HG02571 (cell line): ENCODE data around the gene SLC5A11.
"Not testable (repeated sequence)": the region's sequence is repeated elsewhere in the genome, so short reads cannot be mapped to it uniquely, and the experiment has no call there.

ENCODE experiments used
- ATAC-seq: cut with Tn5 transposase; IDR thresholded peaks from one replicate; pipeline ENCODE4 v1.9.1; 2021; ENCODE audit warnings: mild to moderate bottlenecking, moderate library complexity; ENCODE audit not compliant: unreplicated experiment

The SLC5A11 gene, protein sequence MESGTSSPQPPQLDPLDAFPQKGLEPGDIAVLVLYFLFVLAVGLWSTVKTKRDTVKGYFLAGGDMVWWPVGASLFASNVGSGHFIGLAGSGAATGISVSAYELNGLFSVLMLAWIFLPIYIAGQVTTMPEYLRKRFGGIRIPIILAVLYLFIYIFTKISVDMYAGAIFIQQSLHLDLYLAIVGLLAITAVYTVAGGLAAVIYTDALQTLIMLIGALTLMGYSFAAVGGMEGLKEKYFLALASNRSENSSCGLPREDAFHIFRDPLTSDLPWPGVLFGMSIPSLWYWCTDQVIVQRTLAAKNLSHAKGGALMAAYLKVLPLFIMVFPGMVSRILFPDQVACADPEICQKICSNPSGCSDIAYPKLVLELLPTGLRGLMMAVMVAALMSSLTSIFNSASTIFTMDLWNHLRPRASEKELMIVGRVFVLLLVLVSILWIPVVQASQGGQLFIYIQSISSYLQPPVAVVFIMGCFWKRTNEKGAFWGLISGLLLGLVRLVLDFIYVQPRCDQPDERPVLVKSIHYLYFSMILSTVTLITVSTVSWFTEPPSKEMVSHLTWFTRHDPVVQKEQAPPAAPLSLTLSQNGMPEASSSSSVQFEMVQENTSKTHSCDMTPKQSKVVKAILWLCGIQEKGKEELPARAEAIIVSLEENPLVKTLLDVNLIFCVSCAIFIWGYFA

DNA sequence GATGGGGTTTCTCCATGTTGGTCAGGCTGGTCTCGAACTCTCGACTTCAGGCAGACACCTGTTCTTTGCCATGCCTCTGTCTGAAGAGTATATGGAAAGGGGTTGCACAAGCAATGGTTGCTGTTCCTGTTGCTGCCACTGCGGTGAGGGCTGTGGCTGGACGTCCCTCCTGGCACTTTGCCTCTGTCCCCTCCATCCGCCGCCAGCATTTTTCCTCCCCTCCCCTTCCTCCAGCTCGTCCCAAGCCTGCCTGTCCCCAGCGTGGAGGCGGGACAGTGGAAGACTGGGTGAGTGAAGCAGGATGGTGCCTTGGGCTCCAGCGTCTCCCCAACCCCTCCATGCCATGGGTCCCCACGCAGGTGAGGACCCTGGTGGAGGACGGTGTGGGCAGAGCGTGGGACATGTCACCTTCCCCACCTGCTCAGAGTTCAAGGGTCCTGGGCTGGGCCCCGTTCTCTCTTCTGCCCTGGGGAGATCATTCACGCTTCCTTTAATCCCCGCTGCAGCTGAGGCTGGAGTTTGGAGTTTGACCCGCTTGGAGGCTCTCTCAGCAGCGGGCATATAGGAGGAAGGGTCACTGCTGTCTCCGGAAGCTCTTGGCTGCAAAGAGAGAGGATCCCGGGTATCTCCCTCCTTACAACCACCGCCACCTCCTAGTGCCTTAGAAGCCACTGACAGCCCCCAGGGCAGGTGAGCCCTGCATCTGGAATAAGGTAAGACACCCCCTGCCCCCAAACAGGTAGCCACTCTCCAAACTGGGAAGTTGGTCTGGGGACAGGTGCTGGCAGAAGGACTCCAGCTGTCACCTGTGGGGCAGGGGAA is at the start of gene SLC5A11:
Gene SLC5A11 (plus strand): TSS at position 238 of the 822 bp plus-strand sequence. CDS start 12,681 bp downstream, outside the sequence.
- ATAC-seq: no peak

DNA sequence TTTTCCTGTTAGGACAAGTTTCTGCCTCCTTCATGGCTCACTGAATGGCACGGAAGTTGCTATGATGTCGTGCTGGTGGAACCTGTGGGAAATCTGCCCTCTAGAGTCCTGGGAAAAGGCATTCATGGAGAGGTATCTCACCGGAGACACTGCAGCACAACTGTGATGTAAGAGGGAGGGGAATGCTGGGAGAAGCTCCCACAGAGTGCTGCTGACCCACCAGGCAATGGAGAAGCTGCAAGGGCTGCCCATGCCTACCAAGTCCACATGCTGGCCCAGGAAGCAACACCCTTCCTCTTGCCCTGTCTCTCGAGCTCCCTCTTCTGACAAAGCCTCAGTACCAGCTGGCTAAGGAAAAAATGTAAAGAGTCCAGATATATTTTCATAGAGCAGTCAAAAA is 45.2 kb upstream of the SLC5A11 start:
- ATAC-seq: no peak

DNA sequence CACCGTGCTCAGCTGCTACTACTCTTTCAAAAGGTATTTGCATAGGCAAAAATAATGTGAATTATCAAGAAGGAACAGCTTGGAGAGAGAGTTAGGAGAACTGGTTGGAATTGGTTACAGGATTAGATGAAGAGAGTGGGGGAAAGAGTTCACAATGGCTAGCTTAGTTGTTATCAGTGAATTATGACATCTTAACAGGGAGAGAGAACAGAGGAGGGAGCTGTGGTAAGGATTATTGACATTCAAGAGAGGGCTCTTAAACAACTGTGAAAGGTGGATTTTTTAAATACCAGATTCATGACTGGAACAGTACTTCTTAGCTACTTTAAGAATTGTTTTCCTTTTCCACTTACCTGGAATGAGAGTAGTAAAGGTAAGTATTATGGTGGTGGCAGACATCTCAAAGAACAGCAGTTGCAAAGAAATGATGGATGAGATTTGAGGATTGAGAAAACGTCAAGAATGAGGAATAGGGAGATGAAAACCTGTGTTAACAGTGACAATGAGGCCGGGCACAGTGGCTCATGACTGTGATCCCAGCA is 43.9 kb upstream of the SLC5A11 start:
- no peak for ATAC-seq

DNA sequence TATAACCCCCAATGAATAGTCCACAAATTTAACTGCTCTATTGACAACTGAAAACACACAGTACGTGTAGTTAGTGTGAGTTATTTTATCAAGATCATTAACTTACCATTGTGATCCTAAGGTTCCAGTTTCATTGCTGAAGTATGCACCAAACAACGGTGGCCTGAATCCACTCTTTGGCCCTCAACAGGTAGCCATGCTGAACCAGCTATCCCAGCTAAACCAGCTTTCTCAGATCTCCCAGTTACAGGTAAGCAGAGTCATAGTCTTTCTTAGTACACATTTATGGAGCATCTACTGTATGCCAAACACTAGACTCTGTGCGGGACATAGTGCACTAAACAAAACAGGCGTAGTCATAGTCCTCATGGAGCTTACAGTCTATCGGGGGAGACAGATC is 40.3 kb upstream of the SLC5A11 start:
- no peak for ATAC-seq

DNA sequence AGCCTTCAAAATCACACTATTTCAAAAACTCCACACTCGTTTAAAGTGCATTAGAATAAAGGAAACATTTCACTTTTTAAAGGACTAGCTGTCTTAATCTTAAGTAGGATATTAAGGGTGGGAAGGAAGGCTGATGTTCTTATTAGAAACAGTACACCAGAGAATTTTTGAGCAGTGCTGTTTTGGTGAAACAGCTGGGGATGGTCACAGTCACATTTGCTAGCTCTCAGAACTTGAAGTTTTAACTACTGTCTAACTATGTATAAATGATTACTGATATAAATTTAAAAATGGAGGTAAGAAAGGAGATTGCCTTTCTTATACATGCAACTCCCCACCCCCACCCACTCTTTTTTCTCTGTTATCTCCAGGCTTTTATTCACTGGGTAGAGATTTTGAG is 38.5 kb upstream of the SLC5A11 start:
- no peak for ATAC-seq

DNA sequence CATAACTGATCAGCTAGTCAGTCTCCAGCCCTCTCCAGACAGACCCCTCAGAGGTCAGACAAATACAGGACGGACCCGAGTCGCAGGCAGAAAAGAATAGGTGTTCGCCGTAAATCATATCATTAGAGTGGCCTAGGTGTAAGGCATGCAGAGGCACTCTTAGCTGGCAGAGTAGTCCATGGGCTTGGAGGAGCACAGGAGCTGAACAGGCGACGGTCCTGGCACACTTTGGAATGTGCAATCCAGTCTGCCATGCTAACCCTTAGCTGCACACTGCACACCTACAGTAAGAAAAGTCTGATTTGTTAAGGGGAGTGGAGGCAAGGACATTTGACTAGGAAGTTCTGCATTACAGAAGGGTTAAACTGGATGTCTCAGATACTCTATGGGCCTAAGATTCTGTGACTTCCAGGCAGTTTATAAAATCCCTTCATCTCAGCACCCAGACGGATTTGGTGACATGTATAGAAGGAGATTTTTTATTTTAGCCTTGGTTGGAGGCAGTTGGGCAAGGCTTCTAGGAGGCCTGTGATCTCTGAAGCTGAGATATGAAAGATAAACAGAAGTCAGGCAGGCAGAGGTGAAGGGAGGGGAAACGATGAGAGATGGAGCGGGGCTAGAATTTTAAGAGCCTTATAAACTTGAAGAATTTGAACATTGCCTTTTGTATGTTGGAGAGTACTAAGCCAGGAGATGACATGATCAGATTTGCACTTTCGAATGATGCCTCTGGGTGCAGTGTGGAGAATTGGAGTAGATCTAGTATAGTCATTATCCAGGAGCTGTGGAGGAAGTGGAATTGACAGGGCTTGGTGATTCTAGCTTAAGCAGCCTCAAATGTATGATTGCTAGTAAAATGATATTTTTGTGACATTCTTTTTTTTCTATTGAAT is 34.6 kb upstream of the SLC5A11 start:
- ATAC-seq: no peak

DNA sequence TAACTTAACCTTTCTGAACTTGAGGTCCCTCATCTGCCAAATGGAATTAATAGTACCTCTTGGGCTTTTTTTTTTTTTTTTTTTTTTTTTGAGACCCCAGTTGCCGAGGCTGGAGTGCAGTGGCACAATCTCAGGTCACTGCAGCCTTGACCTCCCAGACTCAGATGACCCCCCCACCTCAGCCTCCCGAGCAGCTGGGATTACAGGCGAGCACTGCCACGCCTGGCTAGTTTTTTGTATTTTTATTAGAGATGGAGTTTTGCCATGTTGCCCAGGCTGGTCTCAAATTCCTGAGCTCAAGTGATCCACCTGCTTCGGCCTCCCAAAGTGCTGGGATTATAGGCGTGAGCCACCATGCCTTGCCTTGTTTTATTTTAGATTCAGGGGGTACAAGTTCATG is 33.0 kb upstream of the SLC5A11 start:
- ATAC-seq: not testable (repeated sequence)

DNA sequence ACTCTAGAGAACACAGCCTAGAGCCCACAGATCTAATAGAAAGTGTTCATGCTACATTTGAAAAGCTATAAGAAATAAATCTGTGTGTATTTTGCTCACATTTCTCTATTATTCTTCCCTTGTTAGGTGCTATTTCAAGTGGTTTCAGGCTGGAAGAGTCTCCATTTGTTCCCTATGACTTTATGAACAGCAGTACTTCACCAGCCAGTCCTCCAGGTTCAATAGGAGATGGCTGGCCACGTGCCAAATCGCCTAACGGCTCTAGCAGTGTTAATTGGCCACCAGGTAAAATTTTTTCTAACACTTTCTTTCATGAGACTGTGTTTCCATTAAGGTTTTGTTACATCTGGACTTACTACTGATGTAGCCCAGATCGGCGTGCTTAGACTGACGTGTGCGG is 30.7 kb upstream of the SLC5A11 start:
- no peak for ATAC-seq

DNA sequence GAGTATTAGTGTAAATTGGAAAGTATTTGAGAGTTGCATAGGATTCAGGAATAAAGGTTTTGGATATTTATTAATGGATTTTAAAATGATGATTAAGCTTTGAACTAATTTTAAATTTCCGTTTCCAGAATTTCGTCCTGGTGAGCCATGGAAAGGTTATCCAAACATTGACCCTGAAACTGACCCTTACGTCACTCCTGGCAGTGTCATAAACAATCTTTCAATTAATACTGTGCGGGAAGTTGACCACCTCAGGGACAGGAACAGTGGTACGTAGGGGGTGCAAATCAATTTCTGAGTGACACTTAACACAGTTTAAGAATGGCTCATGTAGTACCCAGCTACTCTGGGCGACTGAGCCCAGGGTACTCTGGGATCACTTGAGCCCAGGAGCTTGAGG is 29.1 kb upstream of the SLC5A11 start:
- no peak for ATAC-seq

DNA sequence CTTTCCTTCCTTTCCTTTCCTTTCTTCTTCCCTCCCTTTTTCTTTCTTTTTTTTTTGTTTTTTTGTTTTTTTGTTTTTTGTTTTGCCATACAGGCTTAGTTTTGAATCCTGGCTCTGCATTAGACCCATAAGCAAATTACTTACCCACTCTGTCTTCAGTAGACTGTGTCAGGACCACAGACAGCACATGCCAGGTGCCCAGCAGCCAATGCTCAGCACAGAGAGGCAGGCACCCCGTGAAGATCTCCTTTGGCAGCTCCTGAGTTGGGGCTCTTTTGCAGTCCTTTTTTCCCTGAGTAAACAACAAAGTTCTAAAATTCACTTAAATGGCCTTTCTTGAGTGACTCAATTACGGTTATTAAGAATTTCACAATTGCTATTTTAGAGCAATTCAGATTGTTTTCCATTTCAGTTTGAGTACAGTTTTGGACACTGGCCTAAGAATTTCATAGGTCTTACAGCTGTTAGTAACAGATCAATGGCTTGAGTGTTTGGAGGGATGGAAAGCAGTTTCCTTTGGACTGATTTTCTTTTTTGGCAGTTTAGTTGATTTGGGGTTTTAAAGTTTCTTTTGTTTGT is 26.2 kb upstream of the SLC5A11 start:
- no peak for ATAC-seq

DNA sequence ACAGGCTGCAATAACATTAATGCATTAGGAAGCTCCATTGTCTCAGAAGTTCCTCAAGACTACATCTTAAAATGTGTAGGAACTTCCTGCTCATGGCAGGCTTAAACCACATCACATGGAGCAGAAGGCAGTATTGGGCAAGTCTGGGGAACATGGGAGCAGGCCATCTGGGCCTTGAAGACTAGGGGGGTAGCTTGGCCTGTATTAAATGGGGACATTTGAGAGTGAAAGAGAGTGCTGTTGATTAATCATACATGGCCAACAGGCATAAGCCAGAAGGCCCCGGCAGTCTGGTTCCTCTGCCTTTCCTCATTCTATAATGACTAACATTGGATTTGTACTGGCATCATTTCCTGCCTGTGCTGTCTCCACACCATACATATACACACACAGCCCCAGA is 25.2 kb upstream of the SLC5A11 start:
- ATAC-seq: no peak

DNA sequence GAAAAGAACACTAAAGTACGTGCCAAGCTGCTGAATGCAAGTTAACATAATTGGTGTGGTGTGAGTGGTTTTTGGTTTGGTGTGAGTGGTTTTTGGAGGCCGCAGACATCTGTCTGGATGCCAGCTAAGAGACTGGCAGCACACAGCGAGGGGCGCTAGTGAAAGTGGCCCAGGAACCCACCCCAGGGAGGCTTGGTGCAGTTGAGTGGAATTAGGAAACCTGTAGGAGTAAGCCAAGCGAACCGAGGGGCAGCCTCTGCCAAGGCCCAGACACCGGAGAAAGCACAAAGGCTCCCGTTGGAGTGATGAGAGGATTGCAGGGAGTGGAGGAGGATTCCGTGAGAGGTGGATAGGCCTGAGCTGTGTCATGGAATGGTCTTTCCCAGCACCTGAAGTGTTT is 24.6 kb upstream of the SLC5A11 start:
- no peak for ATAC-seq

DNA sequence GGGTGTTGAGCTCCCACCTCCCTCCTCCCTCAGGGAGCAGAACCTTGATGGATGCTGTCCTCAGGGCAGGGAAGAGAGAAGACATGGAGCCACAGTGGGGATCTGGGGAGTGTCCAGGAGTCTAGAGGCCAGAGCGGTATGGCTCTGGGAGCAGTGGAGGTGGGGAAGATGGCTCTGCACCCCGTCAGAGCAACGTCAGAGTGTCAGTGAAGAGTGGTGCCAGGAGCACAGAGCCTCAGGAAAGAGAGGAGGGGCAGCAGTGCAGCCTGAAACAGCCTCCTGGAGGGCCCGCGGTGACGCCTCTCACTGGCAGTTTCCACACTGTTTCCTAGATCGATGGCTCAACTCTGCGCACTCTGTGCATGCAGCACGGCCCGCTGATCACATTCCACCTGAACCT is 23.2 kb upstream of the SLC5A11 start:
- ATAC-seq: no peak

DNA sequence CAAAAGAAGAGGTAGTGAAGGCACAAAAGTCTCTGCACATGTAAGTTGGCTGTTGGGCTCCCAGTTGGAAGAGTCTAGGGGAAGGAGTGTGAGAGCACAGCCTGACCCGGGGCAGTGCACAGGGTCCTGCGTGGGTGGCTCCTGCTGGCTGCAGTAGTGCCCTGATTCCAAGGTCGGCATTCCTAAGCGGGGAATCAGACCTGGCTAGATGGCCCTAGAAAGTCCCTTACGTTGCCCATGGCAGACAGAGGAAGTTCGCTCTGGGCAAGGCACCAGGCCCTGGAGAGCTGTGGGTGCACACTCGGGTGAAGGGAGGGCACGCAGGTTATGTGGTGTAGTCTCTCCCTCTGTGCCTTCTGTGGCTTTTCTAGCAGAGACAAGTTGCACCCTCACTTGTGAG is 22.8 kb upstream of the SLC5A11 start:
- ATAC-seq: no peak

DNA sequence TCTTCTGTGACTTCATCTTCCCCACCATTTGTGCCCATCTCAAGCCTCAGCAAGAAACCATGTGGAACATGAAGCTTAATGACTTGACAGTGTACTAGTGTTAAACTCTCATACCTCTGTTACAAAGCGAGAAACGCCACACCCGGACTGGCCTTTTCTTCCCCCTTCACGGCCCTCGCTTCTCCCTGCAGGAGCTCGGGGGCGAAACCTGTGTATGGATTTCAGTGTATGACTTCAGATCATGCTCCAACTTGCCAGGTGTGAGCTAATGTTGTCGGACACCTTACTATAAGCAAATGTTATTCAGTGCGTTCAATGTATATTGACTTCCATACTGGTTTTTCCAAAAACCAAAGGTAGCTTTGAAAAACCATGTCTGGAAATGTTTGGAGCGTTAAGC is 20.1 kb upstream of the SLC5A11 start:
- no peak for ATAC-seq

DNA sequence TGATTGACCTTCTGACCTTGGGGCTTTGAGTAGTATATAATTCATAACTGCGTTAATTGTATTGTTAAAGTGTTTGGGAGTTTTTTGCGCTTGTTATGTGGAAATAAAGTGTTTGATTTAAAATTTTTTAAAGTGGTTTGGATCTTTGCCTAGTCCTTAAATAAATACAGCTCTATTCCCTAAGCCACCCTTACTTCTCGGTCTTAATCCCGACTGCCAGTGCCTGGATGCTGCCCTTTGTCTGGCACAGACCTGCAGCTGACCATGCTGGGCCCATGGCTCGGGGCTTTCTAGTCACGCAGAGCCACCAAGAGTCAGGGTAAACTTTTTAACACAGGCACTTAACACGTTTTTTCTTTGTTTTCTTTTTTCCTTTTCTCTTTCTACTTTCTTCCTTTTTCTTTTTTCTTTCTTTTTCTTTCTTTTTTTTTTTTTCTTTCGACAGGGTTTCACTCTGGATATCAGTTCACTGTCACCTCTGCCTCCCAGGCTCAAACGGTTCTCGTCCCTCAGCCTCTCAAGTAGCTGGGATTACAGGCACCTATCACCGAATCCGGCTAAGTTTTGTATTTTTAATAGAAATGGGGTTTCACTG is 19.6 kb upstream of the SLC5A11 start:
- no peak for ATAC-seq

DNA sequence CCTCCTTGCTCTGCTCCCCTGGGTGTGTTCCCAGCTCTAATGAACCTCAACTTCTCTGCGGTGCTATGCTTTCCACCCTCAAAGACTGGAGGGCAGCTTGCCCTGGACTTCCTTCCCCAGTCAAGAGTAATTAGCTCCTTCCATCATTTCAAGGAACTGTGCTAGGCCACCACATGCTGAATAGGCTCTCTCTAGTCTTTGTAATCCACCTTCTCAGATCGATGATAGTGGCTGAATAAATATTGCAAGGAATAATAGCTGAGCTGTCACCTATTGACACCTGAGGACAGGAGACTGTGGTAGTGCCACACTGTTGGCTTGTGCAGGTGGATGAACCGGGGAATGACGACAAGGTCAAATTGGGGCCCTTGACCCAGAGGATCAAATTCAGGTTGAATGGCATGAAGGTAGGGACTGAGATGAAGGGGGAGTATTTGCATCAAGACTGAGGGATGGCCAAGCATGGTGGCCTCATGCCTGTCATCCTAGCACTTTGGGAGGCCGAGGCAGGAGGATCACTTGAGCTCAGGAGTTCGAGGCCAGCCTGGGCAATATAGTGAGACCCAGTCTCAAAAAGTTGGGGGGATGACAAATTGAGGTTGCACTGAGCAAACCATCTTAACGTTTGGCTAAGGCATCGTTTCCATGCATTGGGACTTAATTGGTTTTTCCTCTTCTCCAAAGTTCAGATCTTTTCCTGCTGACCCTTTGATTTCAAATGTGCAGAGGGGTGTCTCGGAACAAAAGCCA is 18.8 kb upstream of the SLC5A11 start:
- ATAC-seq: no peak

DNA sequence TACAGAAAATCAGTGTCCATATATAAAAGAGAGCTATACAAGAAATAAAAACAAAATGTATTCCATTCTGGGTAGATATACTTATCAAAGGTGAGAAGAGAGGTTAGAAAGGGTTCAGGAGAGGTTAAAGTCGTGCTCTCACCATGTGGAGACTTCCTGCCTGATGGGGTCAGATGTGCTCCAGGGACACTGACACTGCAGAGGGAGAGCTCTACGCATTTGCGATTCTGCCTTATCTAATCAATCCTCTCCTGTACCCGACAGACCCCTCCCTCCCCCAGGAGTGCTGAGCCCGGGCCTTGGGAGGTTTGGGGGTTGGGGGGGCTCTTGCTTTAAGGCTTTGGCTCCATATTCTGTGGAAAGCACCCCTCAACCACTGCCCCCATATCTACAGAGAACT is 16.6 kb upstream of the SLC5A11 start:
- ATAC-seq: no peak

DNA sequence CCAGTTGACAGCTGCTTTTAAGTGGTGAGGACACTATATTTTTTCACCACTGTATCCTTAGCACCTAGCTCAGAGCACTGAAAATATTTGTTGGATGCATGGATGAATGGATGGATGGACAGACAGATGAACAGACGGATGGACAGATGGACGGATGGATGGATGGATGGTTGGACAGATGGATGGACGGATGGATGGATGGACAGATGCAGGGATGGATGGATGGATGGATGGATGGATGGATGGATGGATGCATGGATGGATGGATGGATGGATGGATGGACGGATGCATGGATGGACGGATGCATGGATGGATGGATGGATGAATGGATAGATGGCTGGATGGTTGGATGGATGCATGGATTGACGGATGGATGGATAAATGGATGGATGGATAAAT is 12.4 kb upstream of the SLC5A11 start:
- no peak for ATAC-seq
